ENCODE measurements around the gene IL21R. TPM values are rescaled to one million over a fixed set of nuclear protein-coding genes. Genes with fewer than 3 reads are reported as not detected.
"Not testable (repeated sequence)": the region's sequence is repeated elsewhere in the genome, so short reads cannot be mapped to it uniquely, and the experiment has no call there.

Gene IL21R
- total RNA-seq, 1 donor from 2014 or later, result under 0.01 TPM

- DNase-seq, result no peak
Observed at GRCh38 chr16:27377666-27378485, 24.1 kb upstream of the IL21R start.

DNA sequence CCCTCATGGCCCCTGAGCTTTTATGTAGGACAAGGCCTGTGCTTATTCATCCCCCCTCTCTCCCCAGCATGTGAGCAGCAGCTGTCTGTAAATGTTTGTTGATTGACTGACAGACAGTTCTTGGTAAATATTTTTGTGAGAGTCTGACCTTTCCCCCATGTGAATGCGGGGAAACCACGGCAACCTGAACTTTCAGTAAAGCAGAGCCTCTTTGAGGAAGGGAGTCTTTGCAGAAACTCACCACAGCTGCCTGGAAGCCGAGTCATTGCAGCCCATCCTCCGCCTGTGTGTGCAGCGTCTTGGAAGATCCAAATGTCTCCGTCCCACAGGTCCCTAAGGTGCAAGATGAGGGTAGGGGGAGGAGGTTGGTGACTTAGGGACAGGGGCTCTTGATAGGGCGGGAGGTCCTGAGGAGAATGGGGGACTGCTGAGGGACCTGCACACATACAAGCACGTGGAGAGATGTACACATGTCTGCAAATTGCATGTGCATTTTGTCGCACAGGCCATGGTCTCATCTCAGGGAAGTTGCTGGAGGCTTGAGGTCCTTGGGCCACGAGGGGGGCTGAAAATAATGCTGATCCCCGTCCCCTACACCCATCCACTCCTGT lies 23.0 kb upstream of the IL21R start:
- DNase-seq, result no peak

- no peak for DNase-seq
Observed at GRCh38 chr16:27379919-27380318, 22.1 kb upstream of the IL21R start.

DNA sequence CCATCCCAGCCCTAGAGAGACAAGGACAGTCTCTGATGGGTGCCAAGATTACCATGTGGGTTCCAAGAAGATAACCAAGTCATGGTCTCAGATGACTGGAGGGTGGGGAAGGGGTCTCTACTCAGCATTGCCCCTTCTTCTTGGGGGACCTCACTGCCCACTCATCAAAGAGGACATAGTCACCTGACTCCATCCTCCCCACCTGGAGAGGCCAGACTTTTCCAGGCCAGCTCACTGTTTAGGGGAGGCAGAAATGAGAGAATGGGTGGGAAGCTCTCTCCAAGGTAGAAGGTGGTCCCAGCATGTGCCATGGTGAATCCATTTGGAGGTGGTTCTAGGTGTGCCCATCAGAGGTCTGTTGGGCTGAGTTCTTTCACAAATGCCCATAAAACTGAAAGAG lies 20.7 kb upstream of the IL21R start:
- no peak for DNase-seq

DNA sequence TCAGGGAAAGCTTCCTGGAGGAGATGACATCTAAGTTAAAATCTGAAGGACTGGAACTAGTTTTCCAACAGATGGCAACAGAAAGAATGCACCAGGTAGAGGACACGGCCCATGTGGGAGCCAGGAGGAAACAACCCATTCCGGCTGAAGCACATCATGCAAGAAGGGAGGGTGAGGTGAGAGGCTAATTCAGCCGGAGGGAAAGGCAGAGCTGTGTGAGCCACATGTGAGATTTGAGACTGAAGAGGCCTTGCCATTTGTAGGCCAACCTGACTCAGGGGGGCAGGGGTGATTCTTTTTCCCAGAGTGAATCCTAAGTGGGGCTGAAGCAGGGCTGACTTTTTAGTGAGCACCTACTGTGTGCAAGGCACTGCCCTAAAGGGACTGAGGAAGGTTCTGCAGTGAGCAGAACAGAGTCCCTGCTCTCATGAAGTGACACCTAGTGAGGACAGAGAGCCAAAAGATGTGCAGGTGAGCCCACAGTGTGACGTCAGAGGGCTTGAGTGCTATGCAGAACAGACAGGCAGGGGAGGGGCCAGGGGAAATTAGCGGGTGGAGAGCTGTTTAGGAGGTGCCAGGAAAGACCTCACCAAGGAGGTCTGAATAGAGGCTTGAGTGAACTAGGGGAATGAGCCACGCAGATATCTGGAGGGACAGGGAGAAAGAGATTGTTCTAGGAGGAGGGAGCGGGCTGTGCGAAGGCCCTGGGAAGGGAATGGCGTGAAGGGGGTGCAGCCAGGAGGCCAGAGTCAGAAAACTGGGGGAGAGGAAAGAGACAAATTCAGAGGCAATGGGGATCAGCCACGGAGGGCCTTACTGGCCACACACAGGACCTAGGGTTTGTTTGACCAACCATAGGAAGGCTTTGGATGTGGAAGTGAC lies 19.8 kb upstream of the IL21R start:
- DNase-seq, result no peak

DNA sequence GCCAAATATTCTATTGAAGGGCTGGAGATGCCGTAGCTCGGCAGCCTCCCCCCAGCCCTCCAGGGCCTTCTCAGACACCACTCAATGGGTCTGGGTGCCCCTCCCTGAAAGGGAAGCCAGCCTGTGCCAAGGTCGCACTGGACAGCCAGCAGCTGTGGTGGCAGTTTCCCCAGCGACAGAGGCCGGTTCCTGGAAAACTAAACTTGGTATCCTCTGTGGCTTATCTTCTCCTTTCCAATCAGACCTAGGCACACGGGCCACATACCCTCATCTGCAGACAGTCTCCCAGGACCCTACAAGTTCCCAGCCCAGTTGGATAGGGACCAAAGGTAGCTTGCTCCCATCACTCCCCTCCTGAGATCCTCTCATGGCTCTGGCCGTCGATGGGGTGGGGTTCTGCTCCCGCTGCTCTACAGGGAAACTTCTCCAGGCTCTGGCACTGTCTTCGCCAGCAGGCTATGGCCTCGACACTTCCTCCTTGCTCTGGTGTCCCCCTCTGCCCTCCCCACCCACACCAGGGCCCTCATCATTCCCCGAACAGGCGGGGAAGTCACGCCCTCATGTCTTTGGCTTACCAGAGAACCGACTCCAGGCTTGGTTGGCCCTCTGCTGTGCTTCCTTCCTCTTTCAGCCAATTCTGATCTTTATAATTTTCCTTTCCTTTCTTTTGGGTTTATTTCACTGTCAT lies 18.3 kb upstream of the IL21R start:
- DNase-seq, result no peak

DNA sequence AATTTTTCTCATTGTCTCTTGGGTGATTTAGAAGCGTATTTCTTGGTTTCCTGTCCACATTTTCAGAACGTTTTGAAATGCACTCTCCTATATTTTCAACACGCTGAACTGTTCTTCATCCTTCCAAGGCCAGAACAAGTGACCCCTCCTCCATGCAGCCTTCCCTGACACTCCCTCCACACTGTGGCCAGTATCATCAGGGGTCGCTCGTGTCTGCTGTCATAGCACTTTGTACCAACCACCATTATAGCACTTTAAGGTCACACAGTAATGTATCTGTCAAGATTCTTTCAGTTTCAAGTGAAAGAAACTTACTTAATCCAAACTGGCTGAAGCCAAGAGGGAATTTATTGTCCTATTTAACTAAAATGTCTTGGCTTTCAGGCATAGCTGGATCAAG lies 17.5 kb upstream of the IL21R start:
- no peak for DNase-seq

- DNase-seq, result no peak
Observed at GRCh38 chr16:27385398-27385797, 16.6 kb upstream of the IL21R start.

DNA sequence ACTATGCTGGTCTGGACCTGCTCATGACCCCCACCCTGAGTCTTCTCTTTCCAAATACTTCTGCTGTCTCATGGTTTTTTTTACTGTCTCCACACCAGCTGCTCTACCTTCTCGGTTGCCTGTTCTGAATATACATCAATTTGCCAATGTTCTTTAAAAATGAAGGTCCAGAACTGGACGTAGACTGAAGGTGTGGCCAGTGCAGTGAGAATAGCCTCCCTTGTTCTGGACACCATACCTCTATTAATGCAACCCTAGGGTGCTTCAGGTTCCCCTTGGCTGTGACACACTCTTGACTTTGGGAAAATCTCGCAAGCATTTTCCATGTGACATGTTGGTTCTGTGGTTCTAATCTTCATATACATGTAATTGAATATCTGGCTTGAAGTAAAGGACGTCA lies 15.3 kb upstream of the IL21R start:
- no peak for DNase-seq

DNA sequence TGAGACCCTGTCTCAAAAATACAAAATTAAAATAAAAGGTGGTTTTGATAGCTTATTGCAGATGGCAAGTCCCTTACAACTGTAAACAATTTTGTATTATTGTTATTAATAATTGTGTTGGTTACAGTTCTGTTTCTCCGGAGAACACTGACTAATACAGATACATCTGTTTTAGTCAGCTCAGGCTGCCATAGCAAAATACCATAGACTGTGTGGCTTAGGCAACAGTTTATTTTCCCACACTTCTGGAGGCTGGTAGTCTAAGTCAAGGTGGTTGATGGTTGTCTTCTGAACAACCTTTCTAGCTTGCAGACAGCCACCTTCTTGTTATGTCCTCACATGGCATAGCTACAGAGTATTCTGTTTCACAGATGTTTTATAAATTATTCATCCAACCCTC lies 14.2 kb upstream of the IL21R start:
- no peak for DNase-seq

- DNase-seq, result no peak
Observed at GRCh38 chr16:27389272-27389961, 12.6 kb upstream of the IL21R start.

GRCh38 chr16:27390151-27390550 lies 11.8 kb upstream of the IL21R start:
- no peak for DNase-seq

GRCh38 chr16:27392671-27393070 lies 9.3 kb upstream of the IL21R start:
- no peak for DNase-seq

DNA sequence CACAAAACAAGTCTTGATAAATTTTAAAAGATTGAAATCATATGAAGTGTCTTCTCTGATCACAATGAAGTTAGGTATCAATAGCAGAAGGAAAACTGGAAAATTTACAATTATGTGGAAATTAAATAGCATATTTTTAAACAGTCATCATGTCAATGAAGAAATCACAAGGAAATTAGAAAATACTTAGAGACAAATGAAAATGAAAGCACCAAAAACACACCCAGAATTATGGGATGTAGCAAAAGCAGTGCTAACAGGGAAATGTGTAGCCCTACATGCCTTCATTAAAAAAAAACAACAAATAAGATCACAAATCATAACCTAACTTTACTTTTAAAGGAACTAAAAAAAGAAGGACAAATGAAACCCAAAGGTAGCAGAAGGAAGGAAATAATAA lies 7.5 kb upstream of the IL21R start:
- no peak for DNase-seq

DNA sequence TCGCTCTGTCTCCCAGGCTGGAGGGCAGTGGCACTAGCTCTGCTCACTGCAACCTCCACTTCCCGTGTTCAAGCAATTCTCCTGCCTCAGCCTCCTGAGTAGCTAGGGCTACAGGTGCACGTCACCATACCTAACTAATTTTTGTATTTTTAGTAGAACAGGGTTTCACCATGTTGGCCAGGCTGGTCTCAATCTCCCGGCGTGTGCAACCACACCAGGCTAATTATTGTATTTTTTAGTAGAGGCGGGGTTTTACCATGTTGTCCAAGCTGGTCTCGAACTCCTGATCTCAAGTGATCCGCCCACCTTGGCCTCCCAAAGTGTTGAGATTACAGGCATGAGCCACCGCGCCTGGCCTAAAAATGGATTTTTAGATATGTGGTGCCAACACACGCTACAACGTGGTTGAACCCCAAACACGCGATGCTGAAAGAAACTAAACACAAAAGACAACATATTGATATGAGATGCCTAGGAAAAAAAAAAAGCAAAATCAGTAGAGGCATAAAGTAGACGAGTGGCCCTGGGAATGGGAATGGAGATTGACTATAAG lies 3.6 kb upstream of the IL21R start:
- not testable (repeated sequence) for DNase-seq

DNA sequence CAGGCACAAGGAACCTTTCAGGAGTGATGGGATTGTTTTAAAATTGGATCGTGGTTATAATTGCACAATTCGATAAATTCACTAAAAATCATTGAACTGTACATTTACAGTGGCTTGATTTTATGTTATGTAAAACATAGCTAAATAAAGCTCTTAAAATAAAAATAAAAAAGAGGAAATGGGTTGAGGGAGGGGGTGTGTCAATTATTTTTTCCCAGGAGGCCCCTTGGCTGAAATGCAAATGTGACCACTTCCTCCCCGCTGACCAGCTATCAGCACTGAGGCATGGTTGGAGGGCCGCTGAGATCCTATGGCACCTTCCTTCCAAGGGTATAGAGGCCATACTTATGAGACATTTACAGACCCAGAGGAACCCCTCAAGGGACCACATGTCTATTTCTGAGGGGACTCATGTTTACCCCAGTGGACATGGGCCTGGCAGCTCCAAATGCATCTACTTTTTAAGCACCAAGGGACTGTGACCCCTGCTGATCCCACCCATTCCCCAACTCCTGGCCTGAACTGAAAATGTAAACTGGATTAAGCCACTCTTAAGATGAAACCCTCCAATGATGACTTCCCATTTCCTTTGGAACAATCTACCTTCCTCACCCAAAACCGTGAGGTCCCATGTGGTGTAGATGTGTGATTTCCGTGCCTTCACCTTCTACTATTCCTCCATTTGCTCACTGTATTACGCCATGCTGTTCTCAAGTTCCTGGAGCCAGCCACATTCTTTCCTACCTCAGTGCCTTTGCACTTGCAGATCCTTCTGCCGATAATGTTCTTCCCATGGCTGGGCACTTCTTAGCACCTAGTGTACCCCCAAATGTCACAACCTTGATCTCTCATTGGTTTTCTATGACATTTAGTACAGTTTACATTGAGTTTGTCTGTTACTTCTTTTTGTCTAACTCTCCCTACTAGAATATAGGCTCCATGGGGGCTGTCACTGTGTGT lies 2.8 kb upstream of the IL21R start:
- DNase-seq, result no peak

DNA sequence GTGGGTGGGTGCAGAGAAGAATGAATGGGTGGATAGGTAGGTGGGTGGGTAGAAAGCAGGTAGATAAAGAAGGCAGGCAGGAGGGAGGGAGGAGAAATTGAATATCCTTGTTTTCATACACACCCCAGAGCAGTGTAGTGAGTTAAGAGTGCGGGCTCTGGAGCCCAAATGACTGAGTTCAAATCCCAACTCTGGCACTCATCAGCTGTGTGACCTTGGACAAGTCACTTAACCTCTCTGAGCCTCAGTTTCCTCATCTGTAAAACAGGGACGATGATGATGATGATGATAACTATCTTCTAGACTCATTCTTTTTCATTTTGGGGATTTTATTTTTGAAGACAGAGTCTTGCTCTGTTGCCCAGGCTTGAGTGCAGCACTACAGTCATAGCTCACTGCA lies 2.0 kb upstream of the IL21R start:
- no peak for DNase-seq

GRCh38 chr16:27400751-27401620 lies 988 bp upstream of the IL21R start:
- no peak for DNase-seq

GRCh38 chr16:27402569-27402963 lies 592 bp downstream of the IL21R start:
- no peak for DNase-seq

All from dermis blood vessel endothelial cell (primary cell).